Adrenal gland (tissue), 19 donors: Measurements from ENCODE around the gene ZMYND15. TPM values are rescaled to one million over a fixed set of nuclear protein-coding genes. Genes with fewer than 3 reads are reported as not detected.
"Not testable (repeated sequence)": the region's sequence is repeated elsewhere in the genome, so short reads cannot be mapped to it uniquely, and the experiment has no call there.

ENCODE experiments used
- DNase-seq, 7 donors: peaks; one replicate each; pipeline ENCODE4 v3.0.0-alpha.2; 2019 to 2020
- H3K27ac ChIP-seq, 5 donors: fragments of 200-600 bp; sonication (generic) in 4 of 5; 1 replicate in 3 of 5; 2 replicates in 2 of 5; pipeline versions ENCODE4 v1.5.1 to v1.8.0; 2016 to 2020; ENCODE audit warnings: mild to moderate bottlenecking in 1 of 5
- H3K27me3 ChIP-seq: fragments of 200-600 bp; 2 replicates; pipeline ENCODE4 v1.8.0; 2021
- H3K36me3 ChIP-seq, 2 donors: fragments of 200-600 bp; replicated peaks in 1 of 2; 1 replicate in 1 of 2; 2 replicates in 1 of 2; pipeline versions ENCODE4 v1.5.1 to v1.8.0; 2018 to 2022
- H3K4me1 ChIP-seq, 2 donors: fragments of 200-600 bp; replicated peaks in 1 of 2; 1 replicate in 1 of 2; 2 replicates in 1 of 2; pipeline versions ENCODE4 v1.5.1 to v1.8.0; 2018 to 2021
- H3K4me3 ChIP-seq, 4 donors: fragments of 200-600 bp; sonication (generic) in 3 of 4; one replicate each; pipeline ENCODE4 v1.5.1; 2016 to 2018
- H3K9me3 ChIP-seq, 3 donors: fragments of 200-600 bp; sonication (generic) in 1 of 3; replicated peaks in 1 of 3; 1 replicate in 2 of 3; 2 replicates in 1 of 3; pipeline versions ENCODE4 v1.5.1 to v1.8.0; 2016 to 2021
- CTCF ChIP-seq, 6 experiments: fragments of 450-650 bp in 4 of 6; fragments of 200-600 bp in 2 of 6; sonication (generic) in 1 of 6; IDR thresholded peaks; 1 replicate in 5 of 6; 2 replicates in 1 of 6; pipeline versions ENCODE4 v1.5.1 to v1.8.0; 2016 to 2021; ENCODE audit warnings: antibody characterized with exemption in 6 of 6, mild to moderate bottlenecking in 2 of 6, moderate library complexity in 1 of 6
- POLR2A ChIP-seq, 2 donors: fragments of 450-650 bp; IDR thresholded peaks; one replicate each; pipeline ENCODE4 v1.6.1; 2017; ENCODE audit warnings: antibody characterized with exemption in 2 of 2, mild to moderate bottlenecking in 2 of 2, moderate library complexity in 1 of 2
- WGBS, 4 donors: extraction: QIAGEN DNeasy Blood & Tissue Kit in 2 of 4; methylation state at CpG; one replicate each; pipeline versions ENCODE4 v1.1.5 to v1.1.7; 2013 to 2017; 5-methylcytosine and 5-hydroxymethylcytosine counted together
- intact Hi-C, 2 donors: fragments of 100-400 bp; cut with DNase I; formaldehyde crosslinking; loops; one replicate each; pipeline versions ENCODE4 v1.14.1 to v1.15.0; 2022 to 2023
- long read RNA-seq, 10 donors: library from polyadenylated mRNA in 3 of 10; unstranded in 2 of 10; stranded (forward) in 1 of 10; transcript quantifications; one replicate each; pipeline ENCODE4 v2.0.0 and lab custom pipeline, GENCODE V29; 2021 to 2026
- polyA plus RNA-seq, 3 donors: library from polyadenylated mRNA; stranded (reverse); fragments of 200-250 nt in 2 of 3; fragments of 350-450 nt in 1 of 3; fragmentation: Illumina TruSeq in 1 of 3; extraction: RNeasy Lipid Tissue Mini Kit (QIAGEN cat#74804) in 1 of 3; gene quantifications; one replicate each; pipeline ENCODE4 v1.2.3, GENCODE V29; 2013 to 2014
- total RNA-seq, 9 donors: library from RNA; depleted of rRNA in 4 of 9; stranded (reverse); fragments of >200 nt in 4 of 9; fragments of 120-200 nt in 1 of 9; fragmentation: NEBNext Ultra II Directional in 1 of 9; extraction: Animal tissue kit (Norgen Biotek cat#: 25700) in 1 of 9; gene quantifications; one replicate each; pipeline versions ENCODE4 v1.1.0 to v1.2.4, GENCODE V29; 2013 to 2023
- donor health status: healthy with polysubstance abuse.
- donor health status: Bipolar disorder and iron deficiency.
- donor health status: DM: yes; HTN: yes; CAD: no.
- donor health status: DM: no; HTN: no; CAD: no.
- donor health status: DM: no; HTN: no; CAD: no.
- donor health status: DM: yes; HTN: yes; CAD: no.

Gene ZMYND15
- 1 to 10 TPM in 6 of 9 donors, under 1 TPM in 3; 0.18 to 3.2 (median 1.5) TPM for total RNA-seq
- 1 to 10 TPM in 2 of 3 donors, under 1 TPM in 1; 0.93 to 8.4 (median 3.3) TPM for polyA plus RNA-seq
- long read RNA-seq, donor 1 = 0 reads
- long read RNA-seq, donor 2 = 0 reads
- long read RNA-seq, donor 3 = 0 reads
- long read RNA-seq, donor 4 = 0 reads
- long read RNA-seq, donor 5, partial matches to known transcripts = 0 of 1 reads
- long read RNA-seq, donor 5, other reads (novel, unspliced or antisense) = 1 of 1 reads
- long read RNA-seq, donor 6 = 0 reads
- long read RNA-seq, donor 7 = 0 reads
- long read RNA-seq, donor 8 = 0 reads
- long read RNA-seq, donor 9 = 0 reads
- long read RNA-seq, donor 10 = 0 reads

- peak within 1 kb of the TSS in 3 of 4 donors; percentile 56 to 94 (median 91) for H3K4me3 ChIP-seq
- no peaks in the 10 kb centered on the region for H3K9me3 ChIP-seq
- H3K27ac ChIP-seq = peak within 1 kb of the TSS in 4 of 5 donors; percentile 55 to 85 (median 77)
- DNase-seq = peak; percentile 57 to 77 (median 68)
- 0 to 4% (median 0%) methylated on average over 1 to 100 of the region's 100 CpGs for WGBS, 4 donors
- intact Hi-C loops = loop anchor here in 1 of 2 donors (10.0 kb wide), 1 partner anchor 45 kb away; the partner anchor contains the start of genes GLTPD2 and VMO1
- peaks cover 6 to 13% of the 10 kb centered on the region in 2 donors for H3K4me1 ChIP-seq
- TF ChIP-seq POLR2A (IDR thresholded peaks at IDR 0.05) (peak in 1 of 2 donors; percentile 46), CTCF (IDR thresholded peaks at IDR 0.05) (no peak)
- H3K36me3 ChIP-seq = no peaks in the 10 kb centered on the region
- H3K27me3 ChIP-seq = peaks cover 6% of the 10 kb centered on the region
These were observed at the start of gene ZMYND15, which contains the start of gene CXCL16 for GRCh38 chr17:4739122-4740024. Gene ZMYND15, plus strand, starts transcription at chr17:4739833. Its CDS starts 716 bp downstream, at chr17:4740549. Gene CXCL16, minus strand, starts transcription at chr17:4739928. Its CDS starts 589 bp downstream, at chr17:4739339.

GRCh38 chr17:4689872-4690271 lies 49.8 kb upstream of the ZMYND15 start:
- H3K36me3 ChIP-seq, intact Hi-C loops, DNase-seq, H3K4me1 ChIP-seq, H3K9me3 ChIP-seq, H3K27ac ChIP-seq, H3K4me3 ChIP-seq, H3K27me3 ChIP-seq: not testable (repeated sequence)
- WGBS, 4 donors = 84 to 90% (median 89%) methylated on average over 12 of the region's 12 CpGs

GRCh38 chr17:4690745-4691144 lies 48.9 kb upstream of the ZMYND15 start:
- no peak overlapping the region for H3K27ac ChIP-seq
- no peak overlapping the region for H3K4me3 ChIP-seq
- DNase-seq = no peak
- peaks cover 0 to 7% of the 10 kb centered on the region in 2 donors for H3K36me3 ChIP-seq
- no peaks in the 10 kb centered on the region for H3K4me1 ChIP-seq
- H3K9me3 ChIP-seq = no peaks in the 10 kb centered on the region
- TF ChIP-seq CTCF (IDR thresholded peaks at IDR 0.05) = no peak
- TF ChIP-seq POLR2A (IDR thresholded peaks at IDR 0.05) = no peak
- 91 to 95% (median 94%) methylated on average over 2 of the region's 2 CpGs for WGBS, 4 donors
- no peaks in the 10 kb centered on the region for H3K27me3 ChIP-seq
- intact Hi-C loops = no loop called here

- Histone ChIP-seq H3K4me3 (no peak overlapping the region), H3K4me1 (no peaks in the 10 kb centered on the region), H3K27ac (no peak overlapping the region), H3K27me3 (no peaks in the 10 kb centered on the region), H3K36me3 (peaks cover 0 to 7% of the 10 kb centered on the region in 2 donors), H3K9me3 (no peaks in the 10 kb centered on the region)
- DNase-seq = no peak
- WGBS, 4 donors = 81 to 85% (median 84%) methylated on average over 8 of the region's 8 CpGs
- intact Hi-C loops = no loop called here
- no peak for TF ChIP-seq CTCF (IDR thresholded peaks at IDR 0.05)
- TF ChIP-seq POLR2A (IDR thresholded peaks at IDR 0.05) = no peak
These were observed 47.9 kb upstream of the ZMYND15 start for GRCh38 chr17:4691686-4692085.
